GM10266 (cell line): Measurements from ENCODE around the gene MRTFB.

Source experiments
- DNase-seq: peaks from one replicate; pipeline ENCODE4 v3.0.0; 2012; ENCODE audit errors: extremely low spot score
- TF ChIP-seq, protein P1 (sequence below): IDR thresholded peaks from 2 replicates; pipeline ENCODE4 v1.5.1; 2012; ENCODE audit warnings: mild to moderate bottlenecking, low read depth; ENCODE audit not compliant: control insufficient read depth, insufficient read depth; ENCODE audit errors: missing control alignments

The MRTFB gene

DNA sequence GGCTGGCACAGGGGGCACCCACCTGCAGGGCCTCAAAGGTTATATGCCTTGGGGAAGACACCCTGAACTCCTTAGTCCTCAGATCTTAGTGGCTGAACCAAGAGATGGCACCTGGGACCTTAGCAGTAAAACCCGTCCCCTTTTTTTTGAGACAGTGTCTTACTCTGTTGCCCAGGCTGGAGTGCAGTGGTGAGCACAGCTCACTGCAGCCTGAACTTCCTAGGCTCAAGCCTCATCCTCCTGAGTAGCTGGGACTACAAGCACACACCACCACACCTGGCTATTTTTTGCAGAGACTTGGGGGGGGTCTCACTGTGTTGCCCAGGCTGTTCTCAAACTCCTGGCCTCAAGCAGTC, 237.2 kb downstream of the MRTFB start:
- DNase-seq, result no peak
- TF ChIP-seq, protein P1, sequence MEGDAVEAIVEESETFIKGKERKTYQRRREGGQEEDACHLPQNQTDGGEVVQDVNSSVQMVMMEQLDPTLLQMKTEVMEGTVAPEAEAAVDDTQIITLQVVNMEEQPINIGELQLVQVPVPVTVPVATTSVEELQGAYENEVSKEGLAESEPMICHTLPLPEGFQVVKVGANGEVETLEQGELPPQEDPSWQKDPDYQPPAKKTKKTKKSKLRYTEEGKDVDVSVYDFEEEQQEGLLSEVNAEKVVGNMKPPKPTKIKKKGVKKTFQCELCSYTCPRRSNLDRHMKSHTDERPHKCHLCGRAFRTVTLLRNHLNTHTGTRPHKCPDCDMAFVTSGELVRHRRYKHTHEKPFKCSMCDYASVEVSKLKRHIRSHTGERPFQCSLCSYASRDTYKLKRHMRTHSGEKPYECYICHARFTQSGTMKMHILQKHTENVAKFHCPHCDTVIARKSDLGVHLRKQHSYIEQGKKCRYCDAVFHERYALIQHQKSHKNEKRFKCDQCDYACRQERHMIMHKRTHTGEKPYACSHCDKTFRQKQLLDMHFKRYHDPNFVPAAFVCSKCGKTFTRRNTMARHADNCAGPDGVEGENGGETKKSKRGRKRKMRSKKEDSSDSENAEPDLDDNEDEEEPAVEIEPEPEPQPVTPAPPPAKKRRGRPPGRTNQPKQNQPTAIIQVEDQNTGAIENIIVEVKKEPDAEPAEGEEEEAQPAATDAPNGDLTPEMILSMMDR, result no peak

DNA sequence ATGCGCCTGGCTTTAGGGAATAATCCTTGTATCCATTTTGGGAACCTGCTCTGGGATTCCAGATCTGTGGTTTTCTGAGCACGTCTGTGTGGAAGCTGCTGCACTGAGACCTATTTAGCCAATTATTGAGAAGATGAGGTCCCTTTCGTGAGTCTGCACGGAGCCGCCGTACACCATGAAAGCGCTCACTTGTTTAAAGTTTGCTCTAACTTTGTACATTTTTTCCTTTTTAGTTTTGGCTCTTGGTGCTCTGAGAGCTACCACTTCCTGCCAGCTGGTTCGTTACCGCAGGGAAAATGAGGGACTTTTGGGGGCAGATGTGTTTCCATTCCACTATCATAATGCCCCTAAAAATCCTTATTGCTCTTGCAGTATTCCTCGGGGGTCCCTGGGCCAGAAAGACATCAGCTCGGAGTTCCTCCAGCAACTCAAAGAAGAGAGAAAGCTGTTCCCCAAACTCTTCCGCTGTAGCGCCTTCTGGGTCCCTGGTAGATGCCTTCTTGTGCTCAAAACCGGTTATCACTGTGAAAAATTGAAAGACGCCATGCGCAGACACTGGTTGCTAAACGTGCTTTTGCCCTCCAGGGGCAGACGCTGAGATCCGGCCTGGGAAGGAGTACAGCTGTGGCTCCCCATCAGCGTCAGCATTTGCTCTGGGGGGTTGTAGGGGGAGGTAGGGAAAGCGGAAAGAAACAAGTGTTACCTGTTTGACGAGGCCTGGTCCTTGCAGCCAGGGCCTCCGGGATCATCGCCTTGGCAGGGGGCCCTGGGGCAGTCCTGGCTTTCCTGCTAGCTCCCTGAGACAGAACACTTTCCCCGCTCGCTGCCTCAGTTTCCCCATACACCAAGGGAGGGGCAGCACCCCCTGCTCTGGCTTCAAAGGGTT, 238.1 kb downstream of the MRTFB start:
- TF ChIP-seq, protein P1, result no peak
- DNase-seq, result no peak

DNA sequence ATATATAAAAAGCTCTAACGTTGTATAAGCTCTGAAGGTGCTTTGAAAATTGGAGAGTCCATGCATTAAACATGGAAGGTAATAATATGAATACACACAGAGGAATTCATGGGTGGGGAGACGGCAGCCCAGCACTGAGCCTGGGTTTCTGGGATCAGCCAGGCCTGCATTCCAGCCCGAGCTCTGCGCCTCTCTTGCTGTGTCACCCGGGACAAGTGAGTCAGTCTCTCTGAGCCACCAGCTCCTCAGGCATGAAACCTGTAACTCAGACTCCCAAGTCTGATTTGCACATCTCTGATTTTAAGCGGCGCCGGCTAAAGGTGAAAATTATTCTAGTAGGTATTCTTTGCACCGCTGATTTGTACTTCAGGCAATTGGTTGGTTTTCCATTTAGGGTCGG, 238.8 kb downstream of the MRTFB start:
- TF ChIP-seq, protein P1, result no peak
- DNase-seq, result no peak

DNA sequence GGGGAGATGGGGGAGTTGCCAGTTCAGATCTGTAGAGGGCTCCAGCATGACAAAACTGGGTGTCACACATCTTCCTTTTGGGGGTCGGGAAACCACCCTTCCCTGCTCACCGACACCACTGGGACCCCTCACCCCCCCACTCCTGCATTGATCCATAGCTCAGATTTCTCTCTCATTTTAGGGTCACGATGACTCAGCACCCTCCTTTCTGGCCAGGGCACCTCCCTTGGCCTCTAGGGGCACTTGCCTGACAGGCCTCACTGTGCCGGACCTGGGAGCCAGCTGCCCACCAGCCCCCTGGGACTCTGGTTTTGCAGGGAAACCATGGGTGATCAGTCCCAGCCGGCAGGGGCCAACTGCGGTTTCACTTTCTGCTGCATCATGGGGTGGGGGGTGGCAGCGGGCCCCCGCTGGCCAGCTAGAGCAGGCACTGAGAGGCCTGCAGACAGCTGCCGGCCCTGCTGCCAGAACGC, 239.4 kb downstream of the MRTFB start:
- TF ChIP-seq, protein P1, result peak; percentile 45
- DNase-seq, result peak; percentile 61

DNA sequence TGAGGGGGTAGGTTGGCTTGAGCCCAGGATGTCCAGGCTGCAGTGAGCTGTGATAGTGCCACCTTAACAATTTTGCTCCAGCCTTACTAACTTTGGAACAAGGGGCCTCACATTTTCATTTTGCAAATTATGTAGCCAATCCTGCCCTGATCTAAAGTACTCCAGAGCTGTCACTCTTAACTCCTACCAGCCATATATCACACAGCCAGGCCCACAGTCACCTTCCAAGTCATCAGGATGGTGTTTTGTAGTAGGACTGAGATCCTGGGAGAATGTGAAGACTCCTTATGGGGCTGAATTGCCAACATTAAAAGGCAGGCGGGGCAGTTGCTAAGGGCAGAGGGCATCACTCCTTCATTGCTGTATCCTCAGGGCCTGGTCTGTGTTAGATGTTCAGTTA, 243.0 kb downstream of the MRTFB start:
- DNase-seq, result no peak
- TF ChIP-seq, protein P1, result no peak

DNA sequence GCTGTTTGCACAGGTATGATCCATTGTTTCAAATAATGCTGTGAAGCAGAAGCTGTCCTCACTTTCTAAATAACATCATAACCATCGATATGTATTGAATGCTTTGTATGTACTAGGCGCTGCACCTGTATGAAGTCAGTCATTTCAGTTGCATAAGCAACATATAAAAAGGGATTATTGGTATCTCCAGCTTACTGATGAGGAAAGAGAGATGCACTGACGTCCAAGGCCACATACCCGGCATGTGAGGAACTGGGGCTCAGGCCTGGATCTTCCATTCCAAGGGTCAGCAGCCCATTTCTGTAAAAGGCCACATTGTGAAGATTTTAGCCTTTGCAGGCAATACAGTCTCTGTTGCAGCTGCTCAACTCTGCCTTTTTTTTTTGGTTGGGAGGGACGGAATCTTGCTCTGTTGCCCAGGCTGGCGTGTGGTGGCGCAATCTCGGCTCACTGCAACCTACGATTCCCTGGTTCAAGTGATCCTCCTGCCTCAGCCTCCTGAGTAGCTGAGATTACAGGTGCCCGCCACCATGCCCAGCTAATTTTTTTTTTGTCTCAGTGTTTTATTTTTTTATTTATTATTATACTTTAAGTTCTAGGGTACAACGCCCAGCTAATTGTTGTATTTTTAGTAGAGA, 244.7 kb downstream of the MRTFB start:
- TF ChIP-seq, protein P1, result no peak

More for the DNA sequence above, 244.7 kb downstream of the MRTFB start:
- no peak for DNase-seq
